Sciatic nerve (tissue), 2 donors: ENCODE measurements around the gene CAPN9. TPM values are rescaled to one million over a fixed set of nuclear protein-coding genes. Genes with fewer than 3 reads are reported as not detected.
"Not testable (repeated sequence)": the region's sequence is repeated elsewhere in the genome, so short reads cannot be mapped to it uniquely, and the experiment has no call there.

Source experiments
- ATAC-seq: fragments of 200-7000 bp; cut with Tn5 transposase; one replicate; pipeline ENCODE4 v1.9.1; 2020; ENCODE audit warnings: mild to moderate bottlenecking, moderate library complexity
- DNase-seq: peaks from one replicate; pipeline ENCODE4 v3.0.0-alpha.2; 2020; ENCODE audit warnings: low spot score
- intact Hi-C: fragments of 100-400 bp; cut with DNase I; formaldehyde crosslinking; loops from one replicate; pipeline ENCODE4 v1.14.2; 2022
- total RNA-seq: library from RNA; stranded (reverse); fragmentation: NEBNext Ultra II Directional; extraction: Animal tissue kit (Norgen Biotek cat#: 25700); gene quantifications from one replicate; pipeline ENCODE4 v1.2.1, GENCODE V29; 2021
- donor health status: DM: no; HTN: no; CAD: no.
- donor health status: DM: no; HTN: no; CAD: no.

CAPN9 gene
- total RNA-seq, 1 donor from 2014 or later: 0.13 TPM

GRCh38 chr1:230709619-230710542, 37.3 kb upstream of the CAPN9 start:
- ATAC-seq (no peak), DNase-seq (no peak)
- intact Hi-C loops: no loop called here

- DNase-seq (no peak), ATAC-seq (no peak)
- intact Hi-C loops: no loop called here
Observed at GRCh38 chr1:230710543-230710904, 36.7 kb upstream of the CAPN9 start.

- no peak for ATAC-seq
- intact Hi-C loops: no loop called here
- DNase-seq: no peak
Observed at GRCh38 chr1:230711245-230711644, 35.9 kb upstream of the CAPN9 start.

- ATAC-seq (no peak), DNase-seq (no peak)
- intact Hi-C loops: no loop called here
Observed at GRCh38 chr1:230712470-230712942, 34.7 kb upstream of the CAPN9 start.

GRCh38 chr1:230713138-230713537, 34.0 kb upstream of the CAPN9 start:
- intact Hi-C loops: no loop called here
- ATAC-seq: no peak
- no peak for DNase-seq

- ATAC-seq: no peak
- intact Hi-C loops: no loop called here
- DNase-seq: no peak
Observed at GRCh38 chr1:230713547-230713914, 33.7 kb upstream of the CAPN9 start.

- ATAC-seq: peak; percentile 92
- peak; percentile 82 for DNase-seq
Observed at GRCh38 chr1:230713915-230714764, 33.0 kb upstream of the CAPN9 start, which contains the start of gene AGT. AGT (minus strand) TSS chr1:230714122; CDS start chr1:230710823, 3,299 bp downstream.

GRCh38 chr1:230715510-230715909, 31.7 kb upstream of the CAPN9 start:
- ATAC-seq (no peak), DNase-seq (no peak)
- intact Hi-C loops: no loop called here

More at GRCh38 chr1:230713915-230714764, 33.0 kb upstream of the CAPN9 start, which contains the start of gene AGT:
- intact Hi-C loops: no loop called here

GRCh38 chr1:230716453-230716852, 30.7 kb upstream of the CAPN9 start:
- intact Hi-C loops, DNase-seq, ATAC-seq: not testable (repeated sequence)

- DNase-seq (no peak), ATAC-seq (no peak)
- intact Hi-C loops: no loop called here
Observed at GRCh38 chr1:230717251-230717650, 29.9 kb upstream of the CAPN9 start.

GRCh38 chr1:230721849-230722522, 25.2 kb upstream of the CAPN9 start:
- DNase-seq, ATAC-seq, intact Hi-C loops: not testable (repeated sequence)

GRCh38 chr1:230725256-230726012, 21.8 kb upstream of the CAPN9 start:
- intact Hi-C loops: no loop called here
- ATAC-seq (peak; percentile 81), DNase-seq (no peak)

GRCh38 chr1:230728710-230729392, 18.3 kb upstream of the CAPN9 start:
- intact Hi-C loops: no loop called here
- ATAC-seq (peak; percentile 58), DNase-seq (no peak)

- ATAC-seq: peak; percentile 86
- intact Hi-C loops: no loop called here
Observed at GRCh38 chr1:230730977-230731376, 16.2 kb upstream of the CAPN9 start.

GRCh38 chr1:230735447-230735846, 11.7 kb upstream of the CAPN9 start:
- intact Hi-C loops: no loop called here
- ATAC-seq: no peak
- no peak for DNase-seq

More at GRCh38 chr1:230730977-230731376, 16.2 kb upstream of the CAPN9 start:
- no peak for DNase-seq

- DNase-seq (no peak), ATAC-seq (no peak)
Observed at GRCh38 chr1:230737622-230738262, 9.4 kb upstream of the CAPN9 start.

GRCh38 chr1:230739564-230740290, 7.5 kb upstream of the CAPN9 start:
- ATAC-seq (no peak), DNase-seq (no peak)
- intact Hi-C loops: loop anchor here (1.0 kb wide), 1 partner anchor 42 kb away; no protein-coding TSS in a partner anchor

More at GRCh38 chr1:230737622-230738262, 9.4 kb upstream of the CAPN9 start:
- intact Hi-C loops: no loop called here
